Omental fat pad (tissue), 4 donors: ENCODE data around the gene ZNF496. TPM values are rescaled to one million over a fixed set of nuclear protein-coding genes. Genes with fewer than 3 reads are reported as not detected.

ENCODE experiments used
- ATAC-seq: fragments of 150-250 bp; one replicate; pipeline ENCODE4 v1.9.1; 2016; ENCODE audit warnings: mild to moderate bottlenecking, moderate library complexity; ENCODE audit not compliant: low FRiP score
- DNase-seq: peaks from one replicate; pipeline ENCODE4 v3.0.0-alpha.2; 2019; ENCODE audit warnings: low spot score
- total RNA-seq, 4 donors: library from RNA; depleted of rRNA; stranded (reverse); fragments of >200 nt; gene quantifications; one replicate each; pipeline ENCODE4 v1.1.0, GENCODE V29; 2016
- TF ChIP-seq, protein P1 (sequence below), 3 donors: fragments of 450-650 bp; IDR thresholded peaks; one replicate each; pipeline ENCODE4 v1.5.1; 2016 to 2017; ENCODE audit warnings: antibody characterized with exemption in 3 of 3, mild to moderate bottlenecking in 3 of 3, moderate library complexity in 2 of 3

Gene ZNF496
- total RNA-seq, 4 donors from 2014 or later = 18.8 to 31.5 (median 26.6) TPM

DNA sequence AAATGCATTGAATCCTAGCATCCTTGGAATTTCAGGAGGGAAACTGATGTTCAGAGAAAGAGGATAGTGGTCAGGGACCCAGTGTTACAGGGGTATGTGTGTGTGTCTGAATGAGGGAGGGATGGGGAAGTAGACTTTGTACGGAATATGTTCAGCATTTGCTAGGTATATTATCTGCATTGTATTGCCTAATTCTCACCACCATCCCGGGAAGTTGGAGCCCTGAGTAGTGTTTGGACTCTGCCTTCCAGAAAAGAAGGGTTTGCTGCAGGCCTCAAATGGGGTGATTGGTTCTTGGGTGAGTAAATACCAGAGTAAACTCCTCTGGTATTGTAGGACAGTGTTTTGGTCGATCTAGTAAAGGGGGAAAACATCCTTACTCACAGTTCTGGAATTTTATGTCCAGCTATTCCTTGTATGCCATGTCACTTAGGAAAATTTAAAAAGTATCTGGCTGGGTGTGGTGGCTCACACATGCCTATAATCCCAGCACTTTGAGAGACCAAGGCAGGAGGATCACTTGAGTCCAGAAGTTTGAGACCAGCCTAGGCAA is 7.1 kb upstream of the ZNF496 start:
- DNase-seq (no peak), ATAC-seq (no peak)
- TF ChIP-seq, protein P1, sequence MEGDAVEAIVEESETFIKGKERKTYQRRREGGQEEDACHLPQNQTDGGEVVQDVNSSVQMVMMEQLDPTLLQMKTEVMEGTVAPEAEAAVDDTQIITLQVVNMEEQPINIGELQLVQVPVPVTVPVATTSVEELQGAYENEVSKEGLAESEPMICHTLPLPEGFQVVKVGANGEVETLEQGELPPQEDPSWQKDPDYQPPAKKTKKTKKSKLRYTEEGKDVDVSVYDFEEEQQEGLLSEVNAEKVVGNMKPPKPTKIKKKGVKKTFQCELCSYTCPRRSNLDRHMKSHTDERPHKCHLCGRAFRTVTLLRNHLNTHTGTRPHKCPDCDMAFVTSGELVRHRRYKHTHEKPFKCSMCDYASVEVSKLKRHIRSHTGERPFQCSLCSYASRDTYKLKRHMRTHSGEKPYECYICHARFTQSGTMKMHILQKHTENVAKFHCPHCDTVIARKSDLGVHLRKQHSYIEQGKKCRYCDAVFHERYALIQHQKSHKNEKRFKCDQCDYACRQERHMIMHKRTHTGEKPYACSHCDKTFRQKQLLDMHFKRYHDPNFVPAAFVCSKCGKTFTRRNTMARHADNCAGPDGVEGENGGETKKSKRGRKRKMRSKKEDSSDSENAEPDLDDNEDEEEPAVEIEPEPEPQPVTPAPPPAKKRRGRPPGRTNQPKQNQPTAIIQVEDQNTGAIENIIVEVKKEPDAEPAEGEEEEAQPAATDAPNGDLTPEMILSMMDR (IDR thresholded peaks at IDR 0.05) = no peak

DNA sequence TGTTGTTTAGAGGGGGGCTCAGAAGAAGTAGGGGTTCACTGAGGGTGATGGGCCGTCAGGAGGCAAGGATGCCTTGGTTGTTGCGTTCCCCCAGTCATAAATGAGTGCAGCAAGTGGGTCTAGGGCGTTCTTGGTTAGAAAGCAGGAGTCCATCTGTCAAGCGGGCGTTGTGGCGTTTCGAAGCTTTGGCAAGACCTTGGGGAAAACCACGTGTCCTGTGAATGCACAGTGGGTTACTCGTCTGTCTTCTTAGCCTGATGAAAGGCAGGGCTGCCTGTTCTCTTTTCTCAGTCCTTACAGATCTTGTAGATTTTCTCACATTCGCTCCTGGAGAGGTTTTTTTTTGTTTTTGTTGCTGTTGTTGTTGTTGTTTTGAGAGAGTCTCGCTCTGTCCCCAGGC is 6.3 kb upstream of the ZNF496 start:
- DNase-seq (no peak), ATAC-seq (no peak)
- TF ChIP-seq, protein P1 (IDR thresholded peaks at IDR 0.05) = no peak

DNA sequence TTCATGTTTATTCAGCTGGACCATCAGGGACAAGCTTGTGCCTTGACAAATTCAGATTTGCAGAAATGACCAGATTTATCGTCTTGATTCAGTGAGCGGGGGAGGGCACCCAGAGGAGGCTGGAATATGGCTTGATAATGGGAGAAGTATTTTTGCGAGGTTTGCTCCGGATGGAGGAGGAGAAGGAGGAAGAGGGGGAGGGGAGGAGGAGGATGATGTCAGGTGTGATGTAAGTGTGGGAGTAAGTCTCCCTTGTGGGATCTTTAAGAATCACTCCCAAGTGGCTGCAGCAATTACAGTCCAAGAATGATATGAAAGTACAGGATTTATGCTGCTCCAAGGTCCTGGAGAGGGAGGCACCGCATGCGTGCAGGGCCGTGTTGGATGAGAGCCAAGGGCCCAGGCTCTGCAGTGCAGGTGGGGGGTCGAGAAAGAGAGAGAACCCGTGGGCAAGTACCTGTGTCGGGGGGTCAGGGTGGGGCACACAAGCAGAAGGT is 5.6 kb upstream of the ZNF496 start:
- no peak for ATAC-seq
- DNase-seq = no peak
- TF ChIP-seq, protein P1 (IDR thresholded peaks at IDR 0.05) = no peak

DNA sequence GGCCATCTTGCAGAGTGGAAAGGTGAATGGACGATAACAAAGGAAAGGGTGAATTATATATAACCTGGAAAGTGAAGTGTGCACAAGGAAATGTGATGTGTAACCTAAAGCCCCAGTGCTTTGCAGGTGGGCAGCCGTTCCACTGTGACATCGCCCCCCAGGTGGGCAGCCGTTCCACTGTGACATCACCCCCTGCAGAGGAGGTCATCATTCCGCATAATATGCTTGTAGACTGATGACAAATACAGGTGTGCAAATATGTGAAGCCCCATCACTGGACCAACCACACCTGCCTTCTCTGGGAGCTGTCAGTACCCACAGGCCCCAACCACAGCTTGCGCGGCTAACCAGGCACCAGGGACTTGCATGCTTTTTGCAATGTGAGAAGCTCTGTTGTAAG is 4.7 kb upstream of the ZNF496 start:
- DNase-seq (no peak), ATAC-seq (no peak)
- TF ChIP-seq, protein P1 (IDR thresholded peaks at IDR 0.05) = no peak

DNA sequence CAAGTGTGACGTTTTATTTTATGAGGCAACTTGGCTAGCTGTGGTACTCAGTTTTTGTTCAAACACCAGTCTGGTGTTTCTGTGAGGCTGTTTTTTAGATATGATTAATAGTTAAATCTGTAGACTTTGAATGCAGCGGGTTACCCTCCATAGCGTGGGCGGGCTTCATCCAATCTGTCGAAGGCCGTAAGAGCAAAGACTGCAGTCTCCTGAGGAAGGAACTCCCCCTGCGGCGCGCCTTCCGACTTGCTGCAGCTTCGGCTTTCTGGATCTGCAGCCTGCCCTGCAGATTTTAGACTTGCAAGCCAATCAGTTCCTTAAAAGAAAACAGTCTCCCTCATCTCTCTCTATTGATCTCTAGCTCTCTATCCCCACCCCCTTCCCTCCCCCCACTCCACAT is 4.2 kb upstream of the ZNF496 start:
- ATAC-seq (no peak), DNase-seq (no peak)
- TF ChIP-seq, protein P1 (IDR thresholded peaks at IDR 0.05) = no peak

DNA sequence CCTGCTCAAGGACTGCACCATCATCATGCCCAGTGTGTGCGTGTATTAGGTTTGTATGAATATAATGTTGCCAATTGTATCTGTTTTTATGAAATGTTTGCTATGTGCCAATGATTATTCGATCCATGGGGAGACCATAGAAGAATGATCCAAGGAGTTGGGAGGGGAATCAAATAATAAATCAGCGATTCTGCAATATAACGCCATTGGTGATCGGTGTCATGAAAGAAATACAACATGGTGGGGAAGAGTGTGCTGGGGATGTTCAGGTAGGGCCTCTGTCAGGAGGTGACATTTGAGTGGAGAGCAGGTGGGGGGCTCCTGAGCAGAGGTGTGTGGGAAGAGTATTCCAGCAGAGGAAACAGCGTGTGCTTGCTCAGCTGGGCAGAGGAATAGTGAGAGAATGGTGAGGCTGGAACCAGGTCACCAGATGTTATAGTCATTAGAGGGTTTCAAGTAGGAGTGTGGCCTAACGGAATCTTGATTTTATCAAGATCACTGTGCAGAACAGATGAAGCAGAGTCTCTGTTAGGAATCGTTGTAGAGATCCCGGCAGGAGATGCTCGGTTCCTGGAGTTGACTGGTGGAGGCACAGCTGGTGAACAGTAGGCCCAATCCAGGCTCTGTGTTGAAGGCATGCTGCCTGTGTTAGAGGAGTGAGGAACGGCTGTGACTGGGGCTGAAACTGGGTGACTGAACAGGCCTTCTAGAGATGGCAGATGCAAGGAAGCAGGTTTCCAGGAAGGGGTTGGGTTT is 2.9 kb upstream of the ZNF496 start:
- ATAC-seq (no peak), DNase-seq (no peak)
- TF ChIP-seq, protein P1 (IDR thresholded peaks at IDR 0.05) = no peak
